ENCODE measurements around the gene CSPG4.
A peak's percentile ranks its signal among the peaks of the same experiment; 100 is the strongest.

DNA sequence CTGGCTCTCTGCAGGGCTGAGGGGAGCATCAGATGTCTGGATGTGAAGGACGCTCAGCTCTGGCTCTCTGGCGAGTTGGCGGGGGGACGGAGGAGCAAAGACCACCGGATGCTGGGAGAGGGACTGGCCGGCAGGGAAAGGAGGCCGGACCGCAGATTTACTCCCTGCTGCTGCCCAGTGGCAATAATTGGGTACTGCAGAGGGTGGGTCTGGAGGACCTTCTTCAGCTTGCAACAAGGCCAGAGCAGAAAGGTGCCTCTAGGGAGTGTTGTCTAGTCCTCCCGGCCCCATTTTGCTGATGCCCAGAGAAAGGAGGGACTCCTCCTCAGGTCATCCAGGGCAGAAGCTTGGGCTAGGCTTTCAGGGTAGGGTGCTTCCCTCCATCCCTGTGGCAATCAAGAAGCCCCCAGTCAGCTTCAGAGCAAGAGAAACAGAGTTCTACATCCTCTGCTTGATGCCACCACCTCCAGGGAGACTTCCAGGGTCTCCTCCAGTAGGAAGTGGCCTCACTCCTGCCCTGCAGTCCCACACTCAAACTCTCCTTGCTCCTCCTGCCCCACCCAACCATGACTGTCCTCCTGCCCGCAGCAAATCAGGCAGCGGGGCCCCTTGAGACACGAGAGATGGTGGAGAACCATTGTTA is 20.3 kb upstream of the CSPG4 start:
- TF ChIP-seq, protein P1, sequence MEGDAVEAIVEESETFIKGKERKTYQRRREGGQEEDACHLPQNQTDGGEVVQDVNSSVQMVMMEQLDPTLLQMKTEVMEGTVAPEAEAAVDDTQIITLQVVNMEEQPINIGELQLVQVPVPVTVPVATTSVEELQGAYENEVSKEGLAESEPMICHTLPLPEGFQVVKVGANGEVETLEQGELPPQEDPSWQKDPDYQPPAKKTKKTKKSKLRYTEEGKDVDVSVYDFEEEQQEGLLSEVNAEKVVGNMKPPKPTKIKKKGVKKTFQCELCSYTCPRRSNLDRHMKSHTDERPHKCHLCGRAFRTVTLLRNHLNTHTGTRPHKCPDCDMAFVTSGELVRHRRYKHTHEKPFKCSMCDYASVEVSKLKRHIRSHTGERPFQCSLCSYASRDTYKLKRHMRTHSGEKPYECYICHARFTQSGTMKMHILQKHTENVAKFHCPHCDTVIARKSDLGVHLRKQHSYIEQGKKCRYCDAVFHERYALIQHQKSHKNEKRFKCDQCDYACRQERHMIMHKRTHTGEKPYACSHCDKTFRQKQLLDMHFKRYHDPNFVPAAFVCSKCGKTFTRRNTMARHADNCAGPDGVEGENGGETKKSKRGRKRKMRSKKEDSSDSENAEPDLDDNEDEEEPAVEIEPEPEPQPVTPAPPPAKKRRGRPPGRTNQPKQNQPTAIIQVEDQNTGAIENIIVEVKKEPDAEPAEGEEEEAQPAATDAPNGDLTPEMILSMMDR (IDR thresholded peaks at IDR 0.05 in 2 of 3, conservative IDR thresholded peaks at IDR 0.05 in 1 of 3; ENCODE audit: insufficient read depth in 2 of 3, low read depth in 1 of 3, low read length in 3 of 3), result peak; percentile 79 to 90 (median 82)
- TF ChIP-seq FOXA1 (IDR thresholded peaks at IDR 0.05; ENCODE audit: borderline replicate concordance) (no peak), YY1 (IDR thresholded peaks at IDR 0.05; ENCODE audit: borderline replicate concordance in 1 of 3, control insufficient read depth in 1 of 3, extremely low read depth in 1 of 3, insufficient read depth in 3 of 3, insufficient read length in 1 of 3, insufficient replicate concordance in 2 of 3, low read depth in 1 of 3, low read length in 2 of 3) (no peak), ZNF76 (CRISPR knock-in tag; IDR thresholded peaks at IDR 0.05; ENCODE audit: borderline replicate concordance) (no peak), RFX5 (IDR thresholded peaks at IDR 0.05; ENCODE audit: low read depth, low read length) (no peak)
